ENCODE results near the gene ATXN7L2. TPM values are rescaled to one million over a fixed set of nuclear protein-coding genes. Genes with fewer than 3 reads are reported as not detected.
A peak's percentile ranks its signal among the peaks of the same experiment; 100 is the strongest.

The ATXN7L2 gene
- total RNA-seq, 2 donors from 2014 or later = 14.5 to 15.3 TPM

DNA sequence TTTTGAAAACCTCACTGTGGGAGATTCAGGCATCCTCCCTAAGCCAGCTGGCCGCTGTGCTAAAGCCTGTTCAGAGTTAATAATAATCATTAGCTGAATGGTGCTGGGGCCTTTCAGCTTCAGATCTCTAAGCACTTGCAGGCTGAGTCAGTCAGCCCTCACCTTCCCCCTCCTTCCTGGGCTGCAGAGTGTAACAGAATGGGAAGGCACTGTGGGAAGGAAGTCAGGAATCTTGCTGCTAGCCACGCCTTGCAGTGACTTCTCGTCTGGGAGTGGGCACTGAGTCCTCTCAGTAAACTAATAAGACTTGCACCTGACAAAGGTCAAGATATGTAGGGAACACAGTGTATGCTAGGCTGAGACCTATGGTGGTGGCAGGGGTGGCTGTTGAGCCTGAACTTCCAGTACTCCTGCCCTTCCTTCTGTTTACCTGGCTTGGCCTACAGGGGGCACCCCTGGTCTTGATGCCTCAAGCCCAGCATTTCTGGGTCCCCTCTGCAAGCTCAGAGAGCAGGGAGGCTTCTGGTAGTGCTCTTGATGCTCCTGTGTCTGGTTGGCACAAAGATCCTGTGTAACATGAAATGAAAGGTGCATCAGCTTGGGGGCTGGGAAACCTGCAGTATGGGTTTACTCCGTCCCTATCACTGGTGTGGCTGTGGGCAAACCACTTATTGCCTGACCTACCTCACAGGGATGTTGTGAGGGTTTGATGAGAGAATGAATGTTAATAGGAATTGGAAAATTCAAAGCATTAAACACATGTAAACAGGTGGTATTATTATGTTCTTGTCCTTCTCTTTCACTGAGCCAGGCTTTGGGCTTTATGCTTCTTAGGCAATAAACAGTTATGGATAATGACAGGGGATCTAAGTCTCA, 16.2 kb downstream of the ATXN7L2 start:
- ATAC-seq (replicated peaks) = peak; percentile 34
- H3K27ac Mint-ChIP-seq = peak overlapping the region; percentile 67
- no peaks in the 10 kb centered on the region for H3K27me3 Mint-ChIP-seq
- H3K9me3 Mint-ChIP-seq = no peaks in the 10 kb centered on the region
- H3K4me3 Mint-ChIP-seq = peak overlapping the region; percentile 20
- peaks cover 58% of the 10 kb centered on the region for H3K4me1 Mint-ChIP-seq
- peaks cover 45% of the 10 kb centered on the region for H3K36me3 Mint-ChIP-seq (ENCODE audit: low read depth)

DNA sequence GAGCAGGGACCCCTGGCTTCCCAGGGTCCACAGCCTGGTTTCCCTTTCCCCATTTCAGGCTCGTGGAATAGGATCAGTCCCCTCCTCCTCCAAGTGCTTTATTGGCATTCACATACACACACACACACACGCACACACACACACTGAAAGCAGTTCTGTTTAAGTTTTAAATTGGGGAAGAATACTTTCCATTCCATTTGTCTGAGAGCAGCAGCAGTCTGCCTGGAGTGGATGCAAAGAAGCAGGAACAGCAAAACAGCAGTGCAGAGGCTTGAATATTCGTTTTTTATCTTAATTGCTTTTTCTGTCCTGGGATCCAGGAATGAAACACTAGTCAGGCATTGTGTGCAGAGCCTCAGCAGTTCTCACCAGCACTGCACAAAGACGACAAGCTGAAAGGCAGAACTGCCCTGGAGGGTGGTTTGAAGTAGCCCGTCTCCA, 17.3 kb downstream of the ATXN7L2 start:
- no peak for ATAC-seq (replicated peaks)
- peak overlapping the region; percentile 67 for H3K27ac Mint-ChIP-seq
- no peaks in the 10 kb centered on the region for H3K27me3 Mint-ChIP-seq
- H3K36me3 Mint-ChIP-seq (ENCODE audit: low read depth) = peaks cover 35% of the 10 kb centered on the region
- H3K9me3 Mint-ChIP-seq = no peaks in the 10 kb centered on the region
- H3K4me1 Mint-ChIP-seq = peaks cover 60% of the 10 kb centered on the region
- H3K4me3 Mint-ChIP-seq = peak overlapping the region; percentile 57

DNA sequence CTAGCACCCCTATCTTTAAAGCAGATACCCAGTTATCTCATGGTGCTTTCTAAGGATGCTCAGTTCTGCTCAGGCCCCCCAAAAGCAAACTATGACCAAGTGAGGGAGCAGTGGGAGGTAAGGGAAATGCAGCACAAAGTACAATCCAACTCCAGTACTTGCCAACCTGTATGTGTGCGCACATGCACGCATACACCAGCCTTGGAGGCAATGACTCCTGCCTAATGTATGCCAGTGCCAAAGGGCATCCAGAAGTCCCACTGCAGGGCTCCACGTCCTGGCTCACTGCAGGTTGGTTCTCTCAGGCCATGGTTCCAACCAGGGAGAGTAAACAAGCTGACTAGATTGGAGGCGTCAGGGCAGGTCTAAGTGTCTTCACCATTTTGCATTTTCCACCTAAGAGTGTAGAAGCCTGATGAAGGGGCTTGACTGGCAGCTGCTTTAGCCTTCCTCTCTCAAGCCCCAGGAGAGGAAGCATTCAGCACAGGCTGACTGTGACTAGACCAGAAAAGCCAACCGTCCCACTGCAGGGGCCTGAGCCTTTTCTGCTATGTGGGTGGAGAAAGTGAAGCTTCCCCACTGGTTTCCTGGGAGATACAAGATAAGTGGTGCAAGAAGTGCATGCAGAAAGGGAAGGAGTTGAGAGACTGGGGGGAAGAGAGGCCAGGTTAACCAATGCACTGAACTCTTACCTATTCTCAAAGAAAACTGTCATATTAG, 18.1 kb downstream of the ATXN7L2 start:
- Mint-ChIP-seq H3K36me3 (ENCODE audit: low read depth) (peaks cover 27% of the 10 kb centered on the region), H3K9me3 (no peaks in the 10 kb centered on the region), H3K27me3 (no peaks in the 10 kb centered on the region), H3K4me3 (peak overlapping the region; percentile 57), H3K4me1 (peaks cover 53% of the 10 kb centered on the region), H3K27ac (peak overlapping the region; percentile 67)
- no peak for ATAC-seq (replicated peaks)

DNA sequence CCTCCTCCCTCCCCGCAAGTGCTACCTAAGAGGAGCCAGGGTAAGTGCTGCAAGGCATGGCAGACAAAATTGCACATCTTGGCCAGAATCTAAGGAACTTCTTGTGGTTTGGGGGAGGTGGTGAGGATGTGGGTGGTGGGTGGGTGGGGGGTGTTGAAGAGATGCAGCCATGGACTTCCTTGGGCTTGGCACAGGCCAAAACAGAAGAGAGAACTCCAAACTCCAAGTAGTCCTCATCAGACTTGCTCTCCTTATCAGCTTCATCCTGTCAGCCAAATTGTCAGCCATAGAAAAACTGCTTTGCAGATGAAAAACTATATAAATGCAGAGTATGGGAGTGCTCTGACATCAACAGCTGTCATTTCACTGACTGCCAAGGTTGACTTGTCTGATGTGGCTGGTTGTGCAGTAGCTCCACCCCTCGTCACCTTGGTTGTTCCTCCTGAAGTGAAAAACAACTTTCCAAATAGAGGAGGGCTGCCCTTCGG, 18.7 kb downstream of the ATXN7L2 start:
- Mint-ChIP-seq H3K9me3 (no peaks in the 10 kb centered on the region), H3K27me3 (no peaks in the 10 kb centered on the region), H3K4me1 (peaks cover 53% of the 10 kb centered on the region), H3K4me3 (peak overlapping the region; percentile 57), H3K27ac (peak overlapping the region; percentile 87), H3K36me3 (ENCODE audit: low read depth) (peaks cover 23% of the 10 kb centered on the region)
- peak; percentile 65 for ATAC-seq (replicated peaks)

DNA sequence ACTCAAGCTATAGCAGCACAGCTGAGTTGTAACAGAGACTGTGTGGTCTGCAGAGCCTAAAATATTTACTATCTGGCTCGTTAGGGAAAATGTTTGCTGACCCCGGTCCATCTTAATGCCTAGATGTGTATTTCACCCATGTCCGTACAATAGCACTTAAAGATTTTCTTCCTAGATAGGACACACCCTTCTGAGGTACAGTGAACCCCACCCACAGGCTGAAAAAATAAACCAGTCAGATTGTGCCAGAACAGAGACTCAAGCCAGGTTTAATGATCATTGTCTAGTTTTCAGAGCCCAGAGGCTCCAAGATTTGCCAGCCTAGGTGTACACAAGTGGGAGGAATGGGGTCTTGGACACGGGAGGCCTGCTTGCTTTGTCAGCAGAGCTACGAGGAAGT, 20.2 kb downstream of the ATXN7L2 start:
- Mint-ChIP-seq H3K4me3 (peak overlapping the region; percentile 62), H3K36me3 (ENCODE audit: low read depth) (peaks cover 17% of the 10 kb centered on the region), H3K27me3 (no peaks in the 10 kb centered on the region), H3K27ac (peak overlapping the region; percentile 82), H3K9me3 (no peaks in the 10 kb centered on the region), H3K4me1 (peaks cover 64% of the 10 kb centered on the region)
- no peak for ATAC-seq (replicated peaks)

DNA sequence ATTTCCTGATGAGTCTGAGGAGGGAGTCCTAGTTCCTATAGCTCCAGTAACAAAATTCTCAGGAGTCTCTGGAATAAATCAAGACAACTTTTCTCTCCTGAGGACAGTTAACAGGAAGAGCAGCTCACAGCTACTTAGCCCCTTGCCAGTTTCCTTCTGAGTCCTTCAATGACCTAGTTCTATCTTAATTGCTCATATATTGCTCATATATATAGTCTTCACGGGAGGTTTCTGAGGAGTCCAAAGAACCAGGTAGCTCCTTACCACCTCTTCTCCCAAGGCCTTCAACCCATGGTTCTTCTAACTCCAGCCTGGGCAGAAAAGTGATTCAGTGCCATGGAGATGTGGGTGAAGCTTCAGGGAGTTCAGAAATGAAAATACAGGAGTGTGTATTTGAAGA, 21.3 kb downstream of the ATXN7L2 start:
- Mint-ChIP-seq H3K9me3 (no peaks in the 10 kb centered on the region), H3K4me1 (peaks cover 60% of the 10 kb centered on the region), H3K4me3 (peak overlapping the region; percentile 62), H3K27ac (peak overlapping the region; percentile 82), H3K36me3 (ENCODE audit: low read depth) (peaks cover 10% of the 10 kb centered on the region), H3K27me3 (no peaks in the 10 kb centered on the region)
- peak; percentile 76 for ATAC-seq (replicated peaks)

DNA sequence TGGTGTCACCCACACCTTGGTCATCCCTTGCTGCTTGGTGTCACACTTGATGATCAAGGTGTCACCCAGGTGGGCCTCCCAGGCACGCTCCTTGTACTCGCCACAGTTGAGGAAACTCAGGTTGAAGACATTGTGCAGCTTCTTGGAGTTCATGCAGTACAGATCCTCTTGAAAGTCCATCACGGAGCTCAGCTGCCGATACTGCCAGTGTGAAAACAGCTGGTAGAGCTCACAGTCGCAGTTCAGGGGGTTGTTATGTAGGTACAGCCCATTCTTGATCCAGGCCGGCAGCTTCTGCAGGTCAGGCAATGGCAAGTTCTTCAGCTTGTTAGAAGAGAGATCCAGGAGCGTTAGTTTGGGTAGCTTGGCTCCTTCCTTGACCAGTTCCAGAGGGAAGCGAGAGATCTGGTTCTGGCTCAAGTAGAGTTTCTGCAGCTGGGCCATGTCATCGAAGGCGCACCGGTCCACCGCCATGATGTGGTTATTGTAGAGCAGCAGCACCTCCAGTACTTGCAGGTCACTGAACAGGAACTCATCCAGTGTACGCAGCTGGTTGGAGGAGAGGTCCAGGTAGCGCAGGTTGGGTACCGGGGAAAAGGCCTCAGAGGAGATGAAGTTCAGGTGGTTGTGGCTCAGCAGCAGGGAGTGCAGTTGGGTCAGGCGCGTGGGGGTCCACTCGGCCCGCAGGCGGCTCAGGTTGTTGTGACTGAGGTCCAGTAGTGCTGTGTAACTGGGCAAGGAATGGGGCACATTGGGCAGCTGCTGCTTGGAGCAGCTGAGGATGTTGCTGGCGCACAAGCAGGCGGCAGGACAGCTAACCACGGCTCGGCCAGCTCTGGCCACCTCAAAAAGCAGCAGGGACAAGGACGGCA, 24.5 kb downstream of the ATXN7L2 start:
- Mint-ChIP-seq H3K4me1 (peaks cover 35% of the 10 kb centered on the region), H3K27me3 (no peaks in the 10 kb centered on the region), H3K27ac (peak overlapping the region; percentile 83), H3K36me3 (ENCODE audit: low read depth) (no peaks in the 10 kb centered on the region), H3K9me3 (no peaks in the 10 kb centered on the region), H3K4me3 (peak overlapping the region; percentile 85)
- ATAC-seq (replicated peaks) = no peak

DNA sequence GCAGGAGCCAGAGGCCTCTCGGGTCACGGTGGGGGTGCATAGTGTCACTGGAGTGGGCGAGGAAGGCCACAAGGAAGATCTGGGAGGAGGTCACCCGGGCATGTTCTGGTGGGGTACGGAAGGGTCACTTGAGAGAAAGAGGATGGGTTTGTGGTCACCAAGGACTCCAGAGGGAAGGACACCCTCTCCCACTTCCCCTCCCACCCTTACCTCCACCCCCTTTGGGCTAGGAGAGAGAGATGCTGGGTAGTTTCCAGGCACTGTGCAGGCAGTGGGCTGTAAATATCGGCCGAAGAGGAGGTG, 25.1 kb downstream of the ATXN7L2 start:
- no peaks in the 10 kb centered on the region for H3K36me3 Mint-ChIP-seq (ENCODE audit: low read depth)
- no peak for ATAC-seq (replicated peaks)
- H3K4me1 Mint-ChIP-seq = peaks cover 35% of the 10 kb centered on the region
- H3K4me3 Mint-ChIP-seq = peak overlapping the region; percentile 85
- H3K27ac Mint-ChIP-seq = peak overlapping the region; percentile 83
- no peaks in the 10 kb centered on the region for H3K9me3 Mint-ChIP-seq
- H3K27me3 Mint-ChIP-seq = no peaks in the 10 kb centered on the region

DNA sequence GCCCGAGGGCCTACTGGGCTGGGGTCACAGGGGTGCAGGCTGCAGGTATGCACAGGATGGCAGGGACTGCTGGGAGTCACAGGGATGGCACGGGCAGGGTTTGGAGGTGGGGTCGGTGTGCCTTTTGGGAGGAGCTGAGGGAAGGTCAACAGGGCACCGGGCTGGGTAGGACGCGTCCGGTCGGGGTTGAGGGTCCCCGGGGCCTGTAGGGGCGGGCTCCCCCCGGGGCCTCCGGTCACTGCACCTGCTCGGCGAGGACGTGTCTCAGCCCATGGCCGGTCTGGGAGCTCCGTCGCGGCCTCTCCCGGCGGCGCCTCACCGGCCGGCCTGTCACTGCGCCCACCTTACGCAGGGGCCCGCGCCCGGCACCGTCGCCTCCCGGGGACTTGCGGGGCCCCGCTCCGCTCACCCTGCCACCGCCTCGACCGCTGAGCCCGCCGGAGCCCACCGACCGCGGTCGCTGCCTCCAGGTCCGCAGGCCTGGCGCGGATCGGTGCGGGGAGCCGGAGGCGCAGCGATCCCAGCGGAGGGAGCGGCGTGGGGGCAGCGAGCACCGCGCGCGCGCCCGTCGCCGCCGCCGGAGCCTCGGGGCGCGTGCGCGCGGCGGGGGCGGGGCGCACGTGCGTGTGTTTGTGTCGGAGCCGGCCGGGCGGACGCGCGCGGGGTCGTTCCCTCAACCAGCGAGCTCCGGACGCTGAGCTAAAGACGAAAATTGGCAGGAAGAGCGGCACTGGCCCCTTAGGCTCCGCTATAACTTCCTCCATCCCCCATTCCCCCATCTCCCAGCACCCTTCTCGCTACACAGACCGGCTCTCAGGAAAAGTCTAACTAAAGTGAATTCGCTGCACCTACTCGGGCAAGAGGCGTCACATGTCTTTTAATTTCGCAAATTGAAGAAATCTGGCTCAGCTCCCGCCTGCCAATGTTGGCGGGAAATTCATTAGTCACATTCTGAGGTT, 25.8 kb downstream of the ATXN7L2 start, which contains the start of gene AMIGO1:
Gene AMIGO1 (minus strand): TSS at position 552 of the 959 bp plus-strand sequence. CDS start 815 bp downstream, outside the sequence.
- no peaks in the 10 kb centered on the region for H3K9me3 Mint-ChIP-seq
- H3K27me3 Mint-ChIP-seq = no peaks in the 10 kb centered on the region
- ATAC-seq (replicated peaks) = peak; percentile 56
- H3K27ac Mint-ChIP-seq = peak within 1 kb of the TSS; percentile 83
- H3K36me3 Mint-ChIP-seq (ENCODE audit: low read depth) = no peaks in the 10 kb centered on the region
- peaks cover 30% of the 10 kb centered on the region for H3K4me1 Mint-ChIP-seq
- peak within 1 kb of the TSS; percentile 85 for H3K4me3 Mint-ChIP-seq

DNA sequence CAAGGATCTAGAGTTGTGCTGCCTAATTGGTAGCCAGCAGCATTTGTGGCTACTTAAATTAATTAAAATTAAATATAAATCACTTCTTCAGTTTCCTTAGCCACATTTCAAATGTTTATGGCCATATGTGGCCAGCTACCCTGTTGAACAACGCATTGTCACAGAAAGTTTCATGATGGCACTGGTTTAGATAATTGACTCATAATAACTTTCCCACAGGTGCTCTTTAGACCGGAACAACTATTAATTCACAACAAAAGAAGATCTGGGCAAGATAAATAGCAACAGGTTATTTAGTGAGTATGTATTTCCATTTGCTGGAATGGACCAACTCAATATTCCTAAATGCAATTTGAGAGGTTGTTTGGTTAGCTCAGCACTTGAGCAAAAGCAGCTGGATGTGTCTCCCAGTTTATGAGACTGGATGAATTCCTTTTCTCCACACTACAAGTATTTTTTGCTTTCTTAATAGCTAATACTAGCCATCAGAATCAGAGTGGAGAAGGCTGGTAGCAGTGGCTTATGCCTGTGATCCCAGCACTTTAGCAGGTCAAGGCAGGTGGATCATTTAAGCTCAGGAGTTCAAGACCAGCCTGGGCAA, 29.5 kb downstream of the ATXN7L2 start:
- Mint-ChIP-seq H3K4me3 (no peak overlapping the region), H3K9me3 (no peaks in the 10 kb centered on the region), H3K4me1 (peaks cover 14% of the 10 kb centered on the region), H3K27ac (no peak overlapping the region), H3K27me3 (no peaks in the 10 kb centered on the region), H3K36me3 (ENCODE audit: low read depth) (no peaks in the 10 kb centered on the region)
- ATAC-seq (replicated peaks) = no peak

DNA sequence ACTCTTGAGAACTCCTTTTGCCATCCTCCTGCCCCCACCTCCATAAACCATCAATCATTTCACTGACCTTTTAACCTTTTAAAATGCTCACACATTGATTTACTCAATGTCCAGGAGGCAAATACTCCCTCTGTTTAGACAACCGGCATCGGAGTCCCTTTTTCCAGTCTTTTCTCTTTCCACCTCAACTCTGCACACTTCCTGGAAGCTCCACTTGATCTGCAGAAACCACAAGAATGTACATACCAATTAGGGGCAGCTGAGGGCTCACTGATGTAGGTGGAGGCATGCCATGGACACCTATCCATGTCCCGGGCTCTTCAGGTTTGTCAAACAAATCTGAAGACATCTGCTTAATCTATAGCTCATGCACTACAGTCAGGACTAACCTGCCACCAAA, 31.1 kb downstream of the ATXN7L2 start:
- Mint-ChIP-seq H3K4me3 (no peak overlapping the region), H3K27me3 (no peaks in the 10 kb centered on the region), H3K4me1 (peaks cover 5% of the 10 kb centered on the region), H3K9me3 (no peaks in the 10 kb centered on the region), H3K27ac (no peak overlapping the region), H3K36me3 (ENCODE audit: low read depth) (no peaks in the 10 kb centered on the region)
- ATAC-seq (replicated peaks) = no peak

DNA sequence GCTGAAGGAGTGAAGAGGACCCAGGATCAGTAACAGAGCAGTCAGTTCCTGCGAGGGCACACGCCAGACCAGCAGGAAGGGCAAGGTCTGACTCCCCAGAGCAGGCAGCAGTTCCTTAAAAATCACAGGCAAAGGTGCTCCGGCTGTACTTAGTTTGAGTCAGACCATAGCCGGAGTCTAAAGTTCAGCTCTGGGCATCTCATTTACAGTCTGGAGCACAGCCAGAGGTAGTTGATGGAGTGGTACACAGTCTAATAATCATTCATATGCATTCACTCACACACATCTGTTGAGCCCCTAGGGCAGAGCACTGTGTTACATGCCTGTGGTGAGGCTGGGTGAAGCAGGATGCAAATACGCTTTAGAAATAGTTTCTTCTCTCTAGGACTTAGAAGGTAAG, 33.2 kb downstream of the ATXN7L2 start:
- H3K36me3 Mint-ChIP-seq (ENCODE audit: low read depth) = no peaks in the 10 kb centered on the region
- H3K4me1 Mint-ChIP-seq = no peaks in the 10 kb centered on the region
- H3K9me3 Mint-ChIP-seq = no peaks in the 10 kb centered on the region
- no peak for ATAC-seq (replicated peaks)
- peak overlapping the region; percentile 20 for H3K27ac Mint-ChIP-seq
- no peaks in the 10 kb centered on the region for H3K27me3 Mint-ChIP-seq
- H3K4me3 Mint-ChIP-seq = no peak overlapping the region

DNA sequence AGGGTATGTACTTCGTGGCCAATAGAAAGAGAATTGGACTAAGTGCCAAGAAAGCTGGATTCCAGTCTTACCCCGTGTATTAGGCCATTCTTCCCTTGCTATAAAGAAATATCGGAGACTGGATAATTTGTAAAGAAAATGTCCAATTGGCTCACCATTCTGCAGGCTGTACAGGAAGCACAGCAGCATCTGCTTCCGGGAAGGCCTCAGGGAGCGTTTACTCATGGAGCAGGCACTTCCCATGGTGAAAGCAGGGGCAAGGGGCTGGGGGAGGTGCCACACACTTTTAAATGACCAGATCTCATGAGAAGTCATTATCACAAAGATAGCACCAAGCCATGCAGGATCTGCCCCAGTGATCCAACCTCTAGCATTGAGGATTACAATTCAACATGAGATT, 33.6 kb downstream of the ATXN7L2 start:
- H3K9me3 Mint-ChIP-seq = no peaks in the 10 kb centered on the region
- ATAC-seq (replicated peaks) = no peak
- no peaks in the 10 kb centered on the region for H3K36me3 Mint-ChIP-seq (ENCODE audit: low read depth)
- peaks cover 3% of the 10 kb centered on the region for H3K27me3 Mint-ChIP-seq
- no peaks in the 10 kb centered on the region for H3K4me1 Mint-ChIP-seq
- no peak overlapping the region for H3K27ac Mint-ChIP-seq
- H3K4me3 Mint-ChIP-seq = no peak overlapping the region
